Measurements from ENCODE around the gene C1QL2.
A peak's percentile ranks its signal among the peaks of the same experiment; 100 is the strongest.

The C1QL2 gene

DNA sequence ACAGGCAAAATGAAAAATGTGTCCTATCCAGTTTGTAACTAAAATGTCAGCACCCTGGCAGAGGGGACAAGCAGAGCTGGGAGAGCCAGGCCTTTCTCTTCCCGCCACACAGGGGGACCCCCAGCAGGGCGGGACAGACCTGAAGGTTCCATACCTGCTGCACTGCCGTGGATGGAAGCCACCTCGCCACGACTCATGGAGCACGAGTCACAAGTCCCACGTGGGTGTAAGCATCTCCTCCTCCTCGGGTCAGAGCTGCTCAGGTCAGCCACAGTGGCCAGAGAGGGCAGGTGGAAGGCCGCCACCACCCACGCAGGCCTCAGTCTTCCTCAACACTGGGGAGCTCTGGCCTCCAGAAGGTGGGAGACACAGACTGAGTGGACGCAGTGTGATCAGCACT, 21.0 kb downstream of the C1QL2 start:
- DNase-seq (ENCODE audit: low spot score): no peak

DNA sequence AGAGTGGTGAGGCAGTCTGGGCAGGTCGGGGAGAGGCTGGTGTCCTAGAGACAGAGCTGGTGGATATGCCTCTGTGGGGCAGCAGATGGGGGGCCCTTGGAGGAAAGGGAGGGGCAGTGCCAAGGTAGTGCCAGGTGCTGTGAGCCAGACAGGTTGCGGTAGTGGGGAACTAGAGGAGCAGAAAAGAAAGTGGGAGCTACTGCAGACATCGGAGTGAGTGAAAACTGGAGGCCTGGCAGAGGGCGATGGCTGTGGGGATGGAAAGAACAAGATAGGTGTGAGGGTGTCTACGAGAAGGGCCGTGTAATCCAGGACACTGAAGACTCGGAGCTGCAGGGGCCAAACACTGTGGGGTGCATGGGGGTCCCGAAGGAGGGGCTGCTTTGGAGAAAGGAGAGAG, 21.7 kb downstream of the C1QL2 start:
- no peak for DNase-seq (ENCODE audit: low spot score)

DNA sequence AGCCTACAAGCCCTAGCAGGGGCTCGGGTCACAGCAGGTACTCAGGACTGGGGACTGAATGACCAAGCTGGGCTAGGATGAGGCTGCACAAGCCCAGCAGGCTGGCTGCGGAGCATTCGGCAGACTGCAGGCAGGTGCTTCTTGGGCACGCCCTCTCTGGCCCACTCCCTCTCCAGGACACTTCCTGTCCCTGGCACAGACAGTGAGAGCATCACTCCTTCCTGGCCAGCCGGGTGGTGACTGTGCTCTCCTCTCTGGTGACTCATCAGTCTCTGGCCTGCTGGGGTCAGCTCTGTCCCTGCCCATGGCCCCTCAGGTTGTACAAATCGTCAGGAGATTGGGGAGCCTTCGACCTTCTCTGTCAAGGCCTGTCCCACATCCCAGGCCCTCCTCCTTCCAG, 22.5 kb downstream of the C1QL2 start:
- DNase-seq (ENCODE audit: low spot score): no peak

DNA sequence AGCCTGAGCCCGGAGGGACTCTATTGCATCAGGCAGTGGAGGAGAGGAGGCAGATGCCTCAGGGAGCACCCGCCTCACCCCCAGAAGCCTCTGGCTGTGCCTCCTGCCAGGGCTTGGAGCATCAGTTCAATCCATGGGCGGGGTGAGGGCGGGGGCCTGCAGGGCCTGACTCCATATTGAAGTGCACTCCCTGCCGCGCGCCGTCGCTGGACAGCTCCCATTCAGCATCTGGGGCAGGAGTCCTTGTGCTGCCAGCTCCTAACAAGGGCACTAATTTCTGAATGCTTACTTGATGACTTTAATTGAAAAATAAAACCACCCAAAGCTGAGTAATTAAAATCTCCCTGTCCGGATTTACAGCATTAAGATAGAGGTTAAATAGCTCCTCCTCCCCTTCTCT, 23.8 kb downstream of the C1QL2 start:
- DNase-seq (ENCODE audit: low spot score): no peak

DNA sequence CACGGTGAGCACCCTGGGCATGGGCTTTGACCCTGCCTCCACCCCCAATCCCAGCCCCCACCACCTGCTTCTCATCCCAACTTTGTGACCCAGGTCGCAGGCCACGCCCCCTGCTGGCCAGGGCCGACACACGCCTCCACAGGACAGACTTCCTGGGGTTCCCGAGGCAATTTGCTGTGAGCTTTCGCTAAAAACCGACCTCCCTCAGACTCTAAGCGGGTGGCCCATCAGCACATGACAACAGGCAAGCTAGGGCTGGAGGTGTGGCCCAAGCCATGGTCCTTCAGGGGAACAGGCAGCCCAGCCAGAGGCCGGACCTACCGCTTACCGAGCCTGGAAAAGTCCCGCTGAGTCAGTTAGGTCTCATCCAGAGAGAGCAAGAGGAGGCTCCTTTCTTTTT, 31.9 kb downstream of the C1QL2 start:
- peak; percentile 59 for DNase-seq (ENCODE audit: low spot score)

DNA sequence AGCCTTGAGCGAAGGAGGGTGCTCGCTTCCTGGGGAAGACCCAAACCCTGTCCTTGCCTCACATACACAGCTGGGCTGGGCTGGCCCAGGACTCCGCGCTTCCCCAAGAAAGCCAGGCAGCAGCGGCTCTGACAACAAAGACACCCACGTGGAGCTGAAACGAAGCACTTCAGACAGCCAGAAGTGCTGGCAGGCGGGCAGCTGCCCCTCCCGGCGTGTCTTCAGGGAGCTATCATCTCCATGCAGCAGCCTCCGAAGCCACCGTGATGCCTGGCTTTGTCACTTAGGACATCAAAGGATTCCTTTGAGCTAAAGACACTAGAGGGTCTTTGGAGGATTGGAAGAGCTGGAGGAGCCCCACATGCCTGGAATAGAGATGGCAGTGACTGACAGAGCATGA, 35.2 kb downstream of the C1QL2 start:
- DNase-seq (ENCODE audit: low spot score): no peak

DNA sequence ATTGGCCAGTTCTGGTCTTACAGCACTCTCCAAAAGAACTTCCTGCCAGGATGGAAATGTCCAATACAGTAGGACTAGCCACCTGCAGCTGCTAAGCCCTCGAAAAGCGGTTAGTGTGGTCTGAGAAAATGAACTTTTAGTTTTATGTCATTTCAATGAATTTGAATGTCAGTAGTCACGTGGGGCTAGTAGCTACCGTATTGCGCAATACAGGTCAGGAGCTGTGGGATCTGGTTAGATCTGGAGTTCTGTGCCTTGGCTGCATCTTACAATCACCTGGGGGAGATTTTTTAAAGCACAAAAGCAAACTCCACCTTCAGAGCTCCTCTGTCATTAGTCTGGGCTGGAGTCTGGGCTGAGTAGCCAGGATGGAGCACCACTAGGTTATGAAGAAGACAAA, 35.9 kb downstream of the C1QL2 start:
- DNase-seq (ENCODE audit: low spot score): no peak

DNA sequence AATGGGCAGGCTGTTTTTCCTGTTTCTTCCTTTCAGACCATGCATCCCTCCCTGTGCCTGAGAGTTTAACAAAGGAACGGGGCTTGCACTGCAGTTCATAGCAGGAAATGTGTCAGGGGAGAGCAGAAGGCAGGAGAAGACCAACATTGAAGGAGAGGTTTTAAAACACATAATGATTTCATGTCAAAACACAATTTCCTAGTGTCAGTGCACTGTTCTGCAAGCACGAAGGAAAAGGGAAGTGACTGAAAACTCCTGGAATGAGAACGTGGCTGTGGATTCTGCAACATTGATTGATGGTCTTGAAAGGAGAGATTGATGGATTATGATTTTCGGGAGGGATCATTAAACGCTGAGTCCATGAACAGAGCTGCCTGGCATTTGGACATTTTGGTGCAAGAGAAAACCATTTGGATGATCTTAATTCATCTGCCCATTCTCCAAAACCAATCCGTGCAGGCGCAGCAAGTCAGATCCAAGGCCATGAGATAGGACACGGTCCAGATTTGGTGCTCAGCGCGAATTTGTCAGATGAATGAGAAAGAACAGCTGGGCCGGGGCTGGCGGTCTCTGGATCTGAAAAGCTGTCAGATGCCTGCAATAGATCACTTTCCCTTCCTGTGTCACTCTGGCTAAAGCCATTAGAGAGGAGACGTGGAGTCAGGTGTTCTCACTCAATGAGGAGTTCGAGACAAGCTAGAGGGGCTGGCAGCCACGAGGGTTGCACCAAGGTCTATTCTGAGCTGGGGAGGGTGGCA, 38.4 kb downstream of the C1QL2 start:
- no peak for DNase-seq (ENCODE audit: low spot score)

DNA sequence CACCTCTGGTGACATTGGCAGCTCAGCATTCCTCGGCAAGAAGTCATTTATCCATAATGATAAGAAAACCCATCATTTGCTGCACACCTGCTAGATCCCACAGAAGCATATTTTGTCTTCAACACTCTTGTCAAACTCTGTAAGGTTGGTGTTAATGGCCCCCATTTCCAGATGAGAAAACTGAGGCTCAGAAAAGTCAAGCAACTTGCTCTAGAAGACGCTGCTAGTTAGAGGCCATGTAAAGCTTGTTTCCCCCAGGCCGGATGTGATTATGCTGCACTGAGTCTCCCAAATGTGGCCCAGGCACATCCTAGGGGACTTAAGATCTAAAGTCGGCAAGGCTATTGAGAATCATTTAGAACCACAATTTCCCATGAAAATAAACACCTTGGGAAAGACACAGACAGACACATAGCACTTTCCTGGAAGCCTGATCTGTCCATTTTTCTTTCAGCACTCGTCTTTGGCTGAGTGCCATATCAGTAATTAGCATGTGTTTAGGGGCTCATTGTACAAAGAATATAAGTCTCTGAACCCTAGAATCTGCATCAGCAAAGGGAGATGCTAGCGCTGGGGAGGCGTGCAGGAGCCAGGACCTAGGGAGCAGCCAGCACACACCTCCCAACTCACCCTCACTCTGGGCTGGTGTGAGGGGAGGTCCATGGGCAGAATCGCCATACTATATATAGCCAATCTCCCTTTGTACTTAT, 39.3 kb downstream of the C1QL2 start:
- no peak for DNase-seq (ENCODE audit: low spot score)

DNA sequence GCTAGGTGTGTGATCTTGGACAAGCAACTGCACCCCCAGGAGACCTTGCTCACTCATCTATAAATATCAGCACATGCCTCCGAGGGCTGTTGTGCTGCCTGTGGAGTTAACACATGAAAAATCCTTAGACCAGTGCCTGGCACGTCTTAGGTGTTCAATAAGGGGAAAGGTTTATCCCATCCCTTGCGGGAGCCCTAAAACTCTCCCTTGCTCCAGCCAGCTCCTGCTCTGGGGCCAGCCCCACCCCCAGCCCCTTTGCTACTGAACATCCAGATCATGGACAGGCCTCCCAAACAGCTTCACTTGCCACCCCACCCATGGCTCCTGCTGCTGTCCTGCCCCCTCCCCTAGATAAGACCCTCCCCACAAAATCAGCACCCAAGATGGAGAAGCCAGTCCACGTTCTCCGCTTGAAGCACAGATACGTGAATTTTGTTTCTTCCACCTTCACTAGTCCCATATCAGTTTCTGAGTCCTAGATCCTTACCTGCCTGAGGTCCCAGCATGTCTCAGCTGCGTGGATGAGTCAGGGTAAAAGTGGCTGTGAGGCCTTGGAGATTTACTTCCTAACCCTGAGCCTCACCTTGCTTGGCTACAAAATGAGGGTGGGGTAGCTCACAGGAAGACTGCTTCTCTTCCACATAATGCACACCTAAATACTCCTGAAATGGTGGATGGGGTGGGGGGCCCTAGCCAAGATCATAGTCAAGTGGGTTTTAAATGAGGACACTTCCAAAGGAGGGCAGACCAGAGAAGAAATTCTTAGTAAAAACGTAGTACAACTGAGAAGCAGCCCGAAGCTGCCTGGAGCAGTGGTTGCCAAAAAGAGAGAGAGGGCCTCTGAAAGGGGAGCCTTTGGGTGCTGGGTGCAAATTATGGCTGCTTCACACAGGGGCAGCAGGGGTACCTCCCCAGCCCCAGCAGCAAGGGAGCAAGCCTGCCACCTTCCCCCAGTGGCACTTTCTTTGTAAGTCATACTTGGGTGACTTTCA, 40.4 kb downstream of the C1QL2 start:
- no peak for DNase-seq (ENCODE audit: low spot score)

DNA sequence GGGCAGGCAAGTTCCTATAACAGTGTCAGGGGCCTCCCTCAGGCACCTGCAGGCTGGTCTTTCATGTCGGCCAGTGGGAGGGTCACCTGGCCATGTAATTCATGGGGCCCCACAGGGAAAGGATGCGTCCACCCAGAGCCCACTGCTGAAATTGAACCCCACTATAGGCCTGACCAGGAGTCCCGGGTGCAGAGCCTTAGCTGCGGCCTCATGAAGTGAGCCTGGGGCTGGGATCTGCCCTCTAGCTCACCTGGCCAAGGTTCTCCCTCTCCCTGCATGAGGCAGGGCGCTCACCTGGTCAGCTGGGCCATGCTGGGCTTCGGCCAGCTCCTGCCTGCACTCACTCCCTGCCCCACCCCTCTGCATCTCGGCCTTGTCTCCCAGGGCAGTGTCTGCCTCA, 41.1 kb downstream of the C1QL2 start:
- DNase-seq (ENCODE audit: low spot score): no peak

DNA sequence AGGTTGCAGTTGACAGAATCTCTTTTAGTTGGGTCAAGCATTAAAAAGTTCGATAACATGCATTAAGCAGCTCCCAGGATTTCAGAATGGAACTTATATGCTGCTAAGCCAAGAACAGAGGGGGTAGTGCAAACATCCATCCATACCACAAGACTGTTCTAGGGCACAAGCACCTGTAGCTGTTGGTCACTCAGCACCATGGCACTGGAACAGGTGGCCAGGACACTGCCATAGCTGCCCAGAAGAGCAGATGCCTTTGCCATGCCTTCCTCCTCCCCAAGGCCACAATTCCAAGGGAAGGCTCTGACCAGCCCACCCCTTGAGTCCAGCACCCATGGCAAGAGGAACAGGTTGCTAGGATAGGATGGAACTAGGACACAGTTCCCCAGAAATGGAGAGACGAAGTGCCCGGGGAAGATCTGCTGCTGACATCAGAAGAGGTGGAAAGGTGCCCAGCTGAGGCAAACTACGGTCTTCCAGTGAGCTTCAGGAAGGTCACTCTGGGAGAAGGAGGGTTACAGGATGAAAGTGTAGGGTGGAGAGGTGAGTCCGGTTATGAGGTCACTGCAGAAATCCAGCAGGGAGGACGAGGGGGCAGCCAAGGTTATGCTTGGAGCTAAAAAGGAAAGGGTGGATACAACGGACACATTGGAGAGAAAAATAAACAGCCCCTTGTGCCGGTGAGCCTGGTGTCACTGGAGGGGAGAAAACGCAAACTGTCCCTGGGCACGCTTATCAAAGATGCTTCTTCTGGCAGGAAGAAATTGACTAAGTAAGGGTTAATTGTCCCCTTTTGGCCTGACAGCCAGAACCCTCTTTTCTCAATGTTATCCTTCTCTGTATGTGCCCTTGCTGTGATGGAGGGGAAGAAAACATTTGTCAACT, 41.9 kb downstream of the C1QL2 start:
- no peak for DNase-seq (ENCODE audit: low spot score)

DNA sequence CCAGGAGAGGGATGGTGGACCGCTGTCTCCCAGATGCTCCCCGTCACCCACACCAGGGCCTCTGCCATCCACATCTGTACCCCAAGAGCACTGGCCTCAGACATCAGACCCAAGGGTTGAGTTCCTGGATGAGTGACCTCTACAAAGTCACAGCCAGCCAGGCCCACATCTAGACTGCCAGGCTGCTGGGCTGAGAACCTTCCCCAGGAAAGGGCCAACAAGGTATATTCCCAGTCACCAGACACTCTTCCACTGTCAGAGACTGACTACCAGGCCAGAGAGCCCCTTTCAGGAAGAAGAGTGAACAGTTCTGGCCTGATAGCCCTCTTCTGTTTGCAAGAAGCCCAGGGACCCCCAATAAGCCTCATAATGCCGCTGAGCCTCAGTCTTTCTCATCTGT, 44.3 kb downstream of the C1QL2 start:
- no peak for DNase-seq (ENCODE audit: low spot score)

DNA sequence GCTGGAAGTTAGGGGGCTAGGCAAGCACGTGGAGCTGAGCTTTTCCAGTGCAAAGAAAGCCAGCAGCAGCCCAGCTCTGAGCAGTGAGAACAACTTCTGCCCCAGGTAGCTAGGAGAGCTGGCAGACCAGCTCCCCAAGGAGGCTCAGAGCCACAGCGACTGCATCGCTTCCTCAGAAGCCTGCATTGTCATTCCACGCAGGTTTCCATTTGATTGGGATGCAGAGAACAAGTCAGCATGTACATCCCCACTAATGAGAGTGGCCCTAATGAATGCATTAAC, 45.1 kb downstream of the C1QL2 start:
- no peak for DNase-seq (ENCODE audit: low spot score)

DNA sequence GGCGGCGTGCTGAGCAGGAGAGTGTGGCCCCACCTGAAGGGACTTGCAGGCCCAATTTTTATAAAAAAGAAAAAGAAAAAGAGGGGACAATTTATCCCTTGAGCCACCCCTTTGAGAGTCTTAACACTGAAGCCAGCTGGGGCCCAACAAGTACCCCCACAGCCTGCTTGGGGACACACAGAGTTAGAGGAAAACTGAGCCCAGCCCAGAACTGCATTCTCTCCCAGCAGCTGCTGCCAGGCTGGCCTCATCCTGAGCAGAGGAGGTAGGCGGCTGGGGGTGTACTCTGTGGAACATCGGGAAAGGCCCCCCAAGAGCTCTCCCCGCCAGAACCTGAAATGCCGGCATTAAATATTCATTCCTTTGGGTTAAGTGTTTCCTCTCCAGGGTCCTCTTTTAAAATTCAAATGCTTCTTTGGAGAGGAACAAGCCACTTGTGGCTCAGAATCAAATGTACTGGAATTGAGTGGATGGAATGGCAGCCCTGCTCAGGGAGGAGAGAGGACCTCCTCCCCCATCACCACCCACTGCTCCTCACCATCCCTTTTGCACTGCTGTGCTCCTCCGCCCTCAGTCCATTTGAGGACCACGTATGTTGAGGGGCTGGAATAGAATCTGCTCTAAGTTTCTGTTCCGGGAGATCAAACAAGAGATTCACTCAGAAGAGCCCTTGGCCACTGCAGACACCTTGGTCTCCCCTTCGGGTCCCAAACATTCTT, 45.6 kb downstream of the C1QL2 start:
- DNase-seq (ENCODE audit: low spot score): no peak

DNA sequence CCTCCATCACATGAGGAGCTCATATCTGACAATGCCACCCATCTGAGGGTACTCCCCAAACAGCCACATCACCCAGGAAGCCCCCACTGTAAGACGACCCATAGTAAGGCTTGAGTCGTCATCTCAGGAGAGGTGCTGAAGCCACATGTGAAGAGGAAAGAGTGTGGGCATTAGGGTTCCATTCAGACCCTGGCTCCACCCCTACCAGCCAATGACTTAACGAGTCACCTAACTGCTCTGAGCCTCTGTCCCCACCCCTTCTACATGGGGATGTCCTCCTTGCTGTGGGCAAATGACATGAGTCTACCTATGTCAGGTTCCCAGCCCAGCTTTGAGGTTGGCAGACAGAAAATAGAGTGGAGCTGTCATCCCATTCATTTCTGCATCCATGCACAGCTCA, 46.3 kb downstream of the C1QL2 start:
- no peak for DNase-seq (ENCODE audit: low spot score)

DNA sequence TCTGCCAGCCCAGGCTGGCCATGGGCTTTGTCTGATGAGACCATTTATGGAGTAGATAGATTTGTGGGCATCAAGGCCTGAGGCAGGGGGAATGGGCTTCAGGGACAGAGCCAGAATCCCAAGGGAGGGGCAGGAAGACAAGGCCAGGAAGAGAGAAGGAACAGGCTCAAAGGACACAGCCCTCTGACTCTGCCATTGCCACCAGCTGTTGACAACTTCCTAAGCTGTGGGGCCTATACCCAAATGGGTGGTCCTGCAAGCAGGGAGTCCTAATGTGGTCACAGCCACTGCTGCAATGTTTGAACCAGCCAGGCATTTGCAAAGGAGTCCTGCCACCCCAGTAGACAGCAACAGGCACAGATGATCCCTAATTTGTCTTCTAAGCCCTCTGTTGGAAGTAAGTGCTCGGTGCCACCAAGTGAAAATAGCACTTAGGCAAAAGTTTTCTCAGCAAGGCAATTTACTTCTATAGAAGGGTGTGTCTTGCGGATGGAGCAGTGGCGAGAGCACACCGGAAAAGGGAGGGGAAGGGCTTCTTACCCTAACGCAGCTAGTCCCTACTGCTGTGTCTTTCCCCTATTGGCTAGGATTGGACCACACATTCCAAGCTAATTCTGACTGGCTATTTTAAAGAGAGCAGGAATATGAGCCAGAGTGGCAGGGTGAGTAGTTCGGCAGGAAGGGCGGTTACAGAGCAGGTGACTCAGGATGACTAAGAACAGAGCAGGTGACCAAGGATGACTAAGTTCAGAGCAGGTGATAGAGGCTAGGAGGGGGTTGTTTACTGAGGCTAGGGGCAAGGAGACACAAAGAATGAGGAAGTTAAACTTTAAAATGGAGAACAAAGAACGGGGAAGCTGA, 47.2 kb downstream of the C1QL2 start:
- DNase-seq (ENCODE audit: low spot score): no peak

DNA sequence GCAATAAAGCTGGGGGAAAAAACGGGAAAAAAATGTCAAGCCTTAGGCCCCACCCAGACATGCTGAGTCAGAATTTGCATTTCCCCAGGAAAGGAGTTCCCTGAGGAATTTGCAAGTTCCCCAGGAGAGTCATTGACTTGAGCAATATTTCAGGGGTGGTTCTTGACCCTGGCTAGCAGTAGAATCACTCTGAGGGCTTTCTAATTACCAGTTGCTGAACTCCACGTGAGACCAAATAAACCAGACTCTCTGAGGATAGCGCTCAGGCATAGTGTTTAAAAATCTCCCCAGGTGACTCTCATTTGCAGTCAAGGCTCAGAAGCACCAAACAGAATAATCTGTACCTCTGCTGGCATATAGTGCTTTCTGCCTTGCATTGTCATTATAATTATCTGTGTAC, 48.7 kb downstream of the C1QL2 start:
- no peak for DNase-seq (ENCODE audit: low spot score)

DNA sequence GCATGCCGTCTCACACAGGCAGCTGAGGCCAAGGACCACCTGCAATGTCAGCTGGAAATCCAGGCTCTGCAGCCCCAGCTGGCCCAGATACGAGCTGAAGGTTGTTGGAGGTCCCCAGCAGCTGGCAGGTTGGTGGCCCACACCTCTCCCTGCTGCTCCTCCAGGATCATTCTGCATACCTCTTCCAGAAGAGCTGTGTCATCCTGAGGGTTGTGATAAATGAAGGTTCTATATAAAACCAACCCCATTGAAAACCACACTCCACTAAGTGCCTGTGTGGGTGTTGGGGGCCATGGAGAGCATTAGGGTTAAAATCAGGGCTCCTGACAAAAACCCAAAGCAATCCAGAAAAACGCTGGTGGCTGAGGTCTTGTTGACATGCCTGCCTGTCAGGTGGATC, 50.4 kb downstream of the C1QL2 start:
- no peak for DNase-seq (ENCODE audit: low spot score)

DNA sequence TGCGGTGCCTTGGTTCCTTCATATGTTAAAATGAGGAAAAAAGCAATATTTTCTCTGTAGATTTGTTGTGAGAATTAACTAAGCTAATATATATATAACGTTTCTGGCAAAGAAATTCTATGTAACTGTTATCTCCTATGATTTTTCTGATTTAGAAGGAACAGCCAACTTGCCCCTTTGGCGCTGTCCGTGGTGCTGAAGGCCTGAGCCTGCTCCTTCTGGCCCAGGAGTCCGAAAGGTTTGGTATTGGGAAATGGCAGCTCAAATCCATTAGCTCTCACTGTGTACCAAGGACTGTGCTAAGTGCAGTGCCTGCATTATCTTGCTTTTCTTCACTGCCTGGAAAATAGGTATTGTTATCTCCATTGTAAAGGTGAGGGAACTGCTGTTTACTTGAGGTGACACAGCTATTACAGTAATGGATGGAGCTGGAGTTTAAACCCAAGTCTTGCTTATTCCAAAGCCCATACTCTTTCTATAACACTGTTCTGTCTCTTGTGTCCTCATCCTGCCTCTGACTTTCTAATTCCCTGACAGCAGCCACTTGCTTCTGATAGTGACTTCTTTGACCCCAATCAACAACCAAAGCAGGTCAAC, 52.2 kb downstream of the C1QL2 start:
- no peak for DNase-seq (ENCODE audit: low spot score)

All from germinal center (tissue), 1 donor.